Keratinocyte (primary cell): ENCODE data around the gene NEDD8. TPM values are rescaled to one million over a fixed set of nuclear protein-coding genes. Genes with fewer than 3 reads are reported as not detected.

Experiments used
- DNase-seq: peaks from one replicate; pipeline ENCODE4 v3.0.0-alpha.2; 2011; ENCODE audit warnings: low read depth, missing footprints, low spot score
- FAIRE-seq: peaks from 2 replicates; lab custom pipeline; 2011; peaks lifted over from hg19 to GRCh38; lab: Jason Lieb, UNC
- H2AFZ ChIP-seq: 2 replicates; pipeline ENCODE4 v1.6.0; 2012; ENCODE audit warnings: low read length, control low read depth, inconsistent platforms; ENCODE audit not compliant: control insufficient read depth
- H3K27ac ChIP-seq: 2 replicates; pipeline ENCODE4 v1.5.1; 2011; ENCODE audit warnings: low read length; ENCODE audit not compliant: control insufficient read depth, insufficient read depth
- H3K27me3 ChIP-seq: 3 replicates; pipeline ENCODE4 v1.6.0; 2011; ENCODE audit warnings: low read length; ENCODE audit not compliant: control insufficient read depth, insufficient read depth; ENCODE audit errors: extremely low read depth
- H3K36me3 ChIP-seq, 2 experiments: 2 replicates in 1 of 2; 3 replicates in 1 of 2; pipeline ENCODE4 v1.5.1; 2011; ENCODE audit warnings: low read length in 2 of 2, mild to moderate bottlenecking in 1 of 2; ENCODE audit not compliant: control insufficient read depth in 2 of 2, insufficient read depth in 2 of 2; ENCODE audit errors: extremely low read depth in 1 of 2
- H3K4me1 ChIP-seq: 3 replicates; pipeline ENCODE4 v1.5.1; 2011; ENCODE audit warnings: low read length; ENCODE audit not compliant: control insufficient read depth, insufficient read depth; ENCODE audit errors: extremely low read depth
- H3K4me2 ChIP-seq: 3 replicates; pipeline ENCODE4 v1.6.0; 2011; ENCODE audit warnings: low read depth, low read length; ENCODE audit not compliant: control insufficient read depth, insufficient read depth; ENCODE audit errors: extremely low read depth
- H3K4me3 ChIP-seq, 3 experiments: fragments of 200-600 bp in 1 of 3; sonication (generic) in 1 of 3; 2 replicates in 2 of 3; 3 replicates in 1 of 3; pipeline ENCODE4 v1.5.1; 2011 to 2016; ENCODE audit warnings: low read length in 3 of 3, mild to moderate bottlenecking in 3 of 3, control low read depth in 2 of 3, inconsistent platforms in 1 of 3, low read depth in 1 of 3, mixed read lengths in 1 of 3, mixed run types in 1 of 3, moderate library complexity in 1 of 3; ENCODE audit not compliant: control insufficient read depth in 2 of 3, insufficient read depth in 2 of 3; ENCODE audit errors: extremely low read depth in 1 of 3
- H3K79me2 ChIP-seq: 2 replicates; pipeline ENCODE4 v1.6.0; 2012; ENCODE audit warnings: low read length; ENCODE audit not compliant: control insufficient read depth, insufficient read depth
- H3K9ac ChIP-seq: 3 replicates; pipeline ENCODE4 v1.6.0; 2011; ENCODE audit warnings: low read length; ENCODE audit not compliant: control insufficient read depth, insufficient read depth; ENCODE audit errors: extremely low read depth
- H3K9me1 ChIP-seq: 3 replicates; pipeline ENCODE4 v1.6.0; 2011; ENCODE audit warnings: low read length; ENCODE audit not compliant: control insufficient read depth, insufficient read depth; ENCODE audit errors: extremely low read depth
- H3K9me3 ChIP-seq: 2 replicates; pipeline ENCODE4 v1.5.1; 2012; ENCODE audit warnings: low read depth, low read length; ENCODE audit not compliant: control insufficient read depth
- H4K20me1 ChIP-seq: 3 replicates; pipeline ENCODE4 v1.6.0; 2011; ENCODE audit warnings: low read length; ENCODE audit not compliant: control insufficient read depth, insufficient read depth; ENCODE audit errors: extremely low read depth
- CTCF ChIP-seq, 3 experiments: IDR thresholded peaks in 1 of 3; conservative IDR thresholded peaks in 1 of 3; optimal IDR thresholded peaks in 1 of 3; 2 replicates in 2 of 3; 3 replicates in 1 of 3; pipeline versions ENCODE3 to v1.5.1; 2011; ENCODE audit warnings: low read length in 3 of 3, mild to moderate bottlenecking in 3 of 3, moderate library complexity in 2 of 3, control low read depth in 1 of 3, inconsistent platforms in 1 of 3; ENCODE audit not compliant: insufficient read depth in 2 of 3; ENCODE audit errors: extremely low read depth in 1 of 3
- EZH2 ChIP-seq: IDR thresholded peaks from one replicate; pipeline ENCODE4 v1.6.1; 2012; ENCODE audit warnings: inconsistent platforms, mild to moderate bottlenecking, low read length, moderate library complexity
- dilution Hi-C: fragments of 300-500 bp; cut with MboI; formaldehyde crosslinking; loops from one replicate; pipeline ENCODE4 v1.7.0; 2020; ENCODE audit warnings: low sequenced_read_pairs; ENCODE audit not compliant: extremely low pct_ligation_motif_present
- polyA plus RNA-seq, 5 experiments: library from polyadenylated mRNA; depleted of rRNA in 3 of 5; stranded (reverse) in 3 of 5; stranded (forward) in 1 of 5; unstranded in 1 of 5; fragments of >200 nt; gene quantifications; 1 replicate in 1 of 5; 2 replicates in 3 of 5; 3 replicates in 1 of 5; pipeline versions ENCODE4 v1.2.1 to v1.2.3, GENCODE V29; 2011 to 2012; ENCODE audit warnings: missing spikeins in 2 of 5, low read depth in 1 of 5, low replicate concordance in 1 of 5

NEDD8 gene
- polyA plus RNA-seq, 1 donor (not counting 4 experiments of a cell fraction or from before 2014, with no cell fraction given) = 509 TPM

DNA sequence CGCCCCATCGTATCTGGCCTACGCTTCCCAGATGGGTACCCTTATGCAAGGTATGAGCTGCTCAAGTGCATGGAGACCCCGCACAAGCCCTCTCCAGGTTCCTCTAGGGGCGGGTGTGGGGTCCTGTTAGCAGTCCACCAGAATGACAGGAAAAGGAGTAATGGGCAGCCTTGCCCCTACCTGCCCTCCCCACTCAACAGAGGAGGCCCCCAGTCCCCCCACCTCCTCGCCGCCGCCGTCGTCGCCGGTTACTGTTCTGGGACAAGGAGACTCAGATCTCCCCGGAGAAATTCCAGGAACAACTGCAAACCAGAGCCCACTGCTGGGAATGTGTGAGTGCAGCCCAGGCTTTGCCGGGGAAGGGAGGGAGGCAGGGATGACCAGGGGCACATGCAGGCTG lies 54.3 kb downstream of the NEDD8 start:
- H4K20me1 ChIP-seq = peaks cover 8% of the 10 kb centered on the region
- no peak overlapping the region for H3K4me3 ChIP-seq
- no peak overlapping the region for H2AFZ ChIP-seq
- H3K4me2 ChIP-seq = no peak overlapping the region
- dilution Hi-C loops = no loop called here
- TF ChIP-seq EZH2 (no peak), CTCF (optimal IDR thresholded peaks at IDR 0.05 in 1 of 3, IDR thresholded peaks at IDR 0.05 in 1 of 3, conservative IDR thresholded peaks at IDR 0.05 in 1 of 3; ENCODE audit: extremely low read depth in 1 of 3, insufficient read depth in 2 of 3, low read length in 3 of 3) (no peak)
- no peaks in the 10 kb centered on the region for H3K27me3 ChIP-seq
- H3K9me1 ChIP-seq = no peaks in the 10 kb centered on the region
- DNase-seq = no peak
- H3K9me3 ChIP-seq = no peaks in the 10 kb centered on the region
- no peak overlapping the region for H3K27ac ChIP-seq
- H3K79me2 ChIP-seq = no peaks in the 10 kb centered on the region
- no peak for FAIRE-seq
- H3K9ac ChIP-seq = no peak overlapping the region
- H3K36me3 ChIP-seq = peaks cover 36 to 48% of the 10 kb centered on the region in 2 experiments
- no peaks in the 10 kb centered on the region for H3K4me1 ChIP-seq

DNA sequence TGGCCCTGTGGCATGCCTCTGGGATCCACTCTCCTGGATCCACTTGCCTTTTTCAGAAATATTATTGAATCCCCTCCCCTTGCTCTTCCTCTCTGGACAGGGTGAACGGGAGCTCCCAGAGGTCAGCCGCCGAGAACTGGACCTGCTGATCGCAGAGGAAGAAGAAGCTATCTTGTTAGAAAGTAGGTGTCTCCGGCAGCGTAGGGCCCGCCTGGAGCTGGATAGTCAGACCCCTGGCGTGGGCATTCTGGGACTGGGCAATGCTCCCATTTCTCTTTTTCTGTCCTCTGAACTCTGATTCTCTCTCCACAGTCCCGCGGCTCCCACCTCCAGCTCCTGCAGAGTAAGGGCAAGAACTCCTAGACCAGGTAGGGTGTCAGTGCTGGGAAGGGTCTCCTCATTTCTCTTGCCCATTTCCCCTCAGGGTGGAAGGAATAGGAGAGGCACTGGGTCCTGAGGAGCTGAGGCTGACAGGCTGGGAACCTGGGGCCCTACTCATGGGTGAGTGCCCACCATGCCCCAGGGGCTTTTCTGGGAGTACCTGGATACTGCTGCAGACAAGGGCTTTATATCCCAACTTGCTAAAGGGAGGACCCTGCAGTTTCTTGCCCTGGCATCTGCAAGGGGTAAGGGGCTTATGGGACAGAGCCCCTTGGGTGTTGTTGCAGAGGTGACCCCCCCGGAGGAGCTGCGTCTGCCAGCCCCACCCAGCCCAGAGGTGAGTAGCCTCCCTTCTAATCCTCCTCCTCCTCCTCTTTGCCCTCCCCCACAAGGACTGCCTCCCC lies 54.9 kb downstream of the NEDD8 start:
- Histone ChIP-seq H3K4me3 (no peak overlapping the region), H3K27ac (no peak overlapping the region), H2AFZ (no peak overlapping the region), H3K79me2 (no peaks in the 10 kb centered on the region), H3K9me1 (no peaks in the 10 kb centered on the region), H3K4me1 (no peaks in the 10 kb centered on the region), H4K20me1 (peaks cover 8% of the 10 kb centered on the region), H3K9ac (no peak overlapping the region), H3K36me3 (peaks cover 36 to 48% of the 10 kb centered on the region in 2 experiments), H3K27me3 (no peaks in the 10 kb centered on the region), H3K9me3 (no peaks in the 10 kb centered on the region), H3K4me2 (no peak overlapping the region)
- DNase-seq (no peak), FAIRE-seq (no peak)
- no peak for TF ChIP-seq EZH2
- TF ChIP-seq CTCF (optimal IDR thresholded peaks at IDR 0.05 in 1 of 3, IDR thresholded peaks at IDR 0.05 in 1 of 3, conservative IDR thresholded peaks at IDR 0.05 in 1 of 3; ENCODE audit: extremely low read depth in 1 of 3, insufficient read depth in 2 of 3, low read length in 3 of 3) = no peak
- dilution Hi-C loops = no loop called here
